Upper lobe of right lung (tissue), 1 donor: ENCODE results near the gene ARFGEF3. TPM values are rescaled to one million over a fixed set of nuclear protein-coding genes. Genes with fewer than 3 reads are reported as not detected.

Source experiments
- ATAC-seq: fragments of 200-7000 bp; cut with Tn5 transposase; one replicate; pipeline ENCODE4 v1.9.1; 2020; ENCODE audit warnings: mild to moderate bottlenecking, moderate library complexity
- DNase-seq: peaks from one replicate; pipeline ENCODE4 v3.0.0-alpha.2; 2020
- H3K27ac ChIP-seq: fragments of 200-600 bp; one replicate; pipeline ENCODE4 v1.8.0; 2022
- H3K27me3 ChIP-seq: fragments of 200-600 bp; one replicate; pipeline ENCODE4 v1.8.0; 2022; ENCODE audit warnings: mild to moderate bottlenecking
- H3K36me3 ChIP-seq: fragments of 200-600 bp; one replicate; pipeline ENCODE4 v1.8.0; 2022
- H3K4me1 ChIP-seq: fragments of 200-600 bp; one replicate; pipeline ENCODE4 v1.8.0; 2022
- H3K4me3 ChIP-seq: fragments of 200-600 bp; one replicate; pipeline ENCODE4 v1.8.0; 2022; ENCODE audit warnings: mild to moderate bottlenecking
- H3K9me3 ChIP-seq: fragments of 200-600 bp; one replicate; pipeline ENCODE4 v1.8.0; 2022
- CTCF ChIP-seq: fragments of 200-600 bp; IDR thresholded peaks from one replicate; pipeline ENCODE4 v1.8.0; 2022; ENCODE audit warnings: antibody characterized with exemption
- intact Hi-C: fragments of 100-400 bp; cut with DNase I; formaldehyde crosslinking; loops from one replicate; pipeline ENCODE4 v1.11.0; 2022
- total RNA-seq: library from RNA; stranded (reverse); fragmentation: NEBNext Ultra II Directional; extraction: Animal tissue kit (Norgen Biotek cat#: 25700); gene quantifications from one replicate; pipeline ENCODE4 v1.2.1, GENCODE V29; 2021
- donor health status: DM: no; HTN: yes; CAD: no; lungs with severe emphysema.

ARFGEF3 gene
- total RNA-seq, 1 donor from 2014 or later = 27.2 TPM

DNA sequence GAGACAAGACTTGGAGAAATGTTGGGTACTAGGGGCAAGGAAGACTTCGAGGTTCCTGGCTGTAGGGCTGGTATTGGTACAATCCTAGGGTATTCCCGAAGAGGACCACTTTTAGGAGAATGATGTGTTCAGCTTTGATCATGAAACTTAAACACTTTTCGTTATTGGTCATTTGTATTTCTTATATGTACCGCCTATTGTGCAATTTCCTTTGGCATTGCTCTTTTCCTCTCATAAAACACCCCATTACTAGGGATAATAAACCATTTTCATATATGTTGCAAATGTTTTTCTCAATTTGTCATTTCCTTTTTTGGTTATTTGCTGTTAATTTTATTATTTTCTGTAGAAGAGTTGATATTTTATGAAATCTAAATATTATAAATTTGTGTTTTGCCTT is 18.9 kb upstream of the ARFGEF3 start:
- intact Hi-C loops = no loop called here
- no peak overlapping the region for H3K27ac ChIP-seq
- no peaks in the 10 kb centered on the region for H3K36me3 ChIP-seq
- no peaks in the 10 kb centered on the region for H3K4me1 ChIP-seq
- DNase-seq = no peak
- no peaks in the 10 kb centered on the region for H3K27me3 ChIP-seq
- ATAC-seq = no peak
- TF ChIP-seq CTCF = no peak
- no peak overlapping the region for H3K4me3 ChIP-seq
- H3K9me3 ChIP-seq = no peaks in the 10 kb centered on the region

DNA sequence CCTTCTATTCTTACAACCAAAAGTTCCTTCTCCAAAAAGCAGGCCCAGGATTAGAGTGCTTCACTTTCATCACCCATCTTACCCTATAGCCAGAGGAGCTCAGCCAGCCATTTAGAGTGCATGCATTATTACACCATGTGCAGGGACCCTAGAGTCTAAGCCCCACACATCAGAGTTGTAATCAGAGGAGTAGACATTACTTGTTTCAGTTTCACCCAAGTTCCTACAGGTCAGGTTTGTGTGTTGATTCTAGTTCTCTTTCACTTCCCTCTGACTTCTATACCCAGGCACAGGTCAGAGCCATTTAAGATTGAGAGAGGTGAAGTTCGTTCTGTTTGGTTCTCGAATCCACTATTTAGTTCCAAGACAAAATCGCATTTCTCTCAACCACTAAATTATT is 16.3 kb upstream of the ARFGEF3 start:
- intact Hi-C loops = no loop called here
- Histone ChIP-seq H3K4me1 (no peaks in the 10 kb centered on the region), H3K9me3 (no peaks in the 10 kb centered on the region), H3K27ac (no peak overlapping the region), H3K36me3 (no peaks in the 10 kb centered on the region), H3K27me3 (no peaks in the 10 kb centered on the region), H3K4me3 (no peak overlapping the region)
- ATAC-seq = no peak
- DNase-seq = no peak
- no peak for TF ChIP-seq CTCF

GRCh38 chr6:138146544-138146943 is 15.2 kb upstream of the ARFGEF3 start:
- Histone ChIP-seq H3K4me3 (no peak overlapping the region), H3K27me3 (no peaks in the 10 kb centered on the region), H3K4me1 (no peaks in the 10 kb centered on the region), H3K36me3 (no peaks in the 10 kb centered on the region), H3K9me3 (no peaks in the 10 kb centered on the region), H3K27ac (no peak overlapping the region)
- intact Hi-C loops = no loop called here
- ATAC-seq (no peak), DNase-seq (no peak)
- no peak for TF ChIP-seq CTCF

GRCh38 chr6:138155443-138155842 is 6.3 kb upstream of the ARFGEF3 start:
- no peaks in the 10 kb centered on the region for H3K36me3 ChIP-seq
- peaks cover 6% of the 10 kb centered on the region for H3K27me3 ChIP-seq
- intact Hi-C loops = no loop called here
- ATAC-seq (no peak), DNase-seq (no peak)
- no peaks in the 10 kb centered on the region for H3K9me3 ChIP-seq
- TF ChIP-seq CTCF = no peak
- H3K4me3 ChIP-seq = no peak overlapping the region
- H3K27ac ChIP-seq = no peak overlapping the region
- no peaks in the 10 kb centered on the region for H3K4me1 ChIP-seq

GRCh38 chr6:138157986-138158638 is 3.6 kb upstream of the ARFGEF3 start:
- ATAC-seq (no peak), DNase-seq (no peak)
- intact Hi-C loops = no loop called here
- no peak for TF ChIP-seq CTCF
- peaks cover 10% of the 10 kb centered on the region for H3K27me3 ChIP-seq
- no peaks in the 10 kb centered on the region for H3K36me3 ChIP-seq
- no peaks in the 10 kb centered on the region for H3K9me3 ChIP-seq
- H3K4me1 ChIP-seq = peaks cover 14% of the 10 kb centered on the region
- H3K4me3 ChIP-seq = no peak overlapping the region
- no peak overlapping the region for H3K27ac ChIP-seq

- intact Hi-C loops = no loop called here
- DNase-seq = no peak
- H3K27ac ChIP-seq = no peak overlapping the region
- H3K27me3 ChIP-seq = peaks cover 16% of the 10 kb centered on the region
- H3K36me3 ChIP-seq = no peaks in the 10 kb centered on the region
- no peaks in the 10 kb centered on the region for H3K9me3 ChIP-seq
- no peak for ATAC-seq
- peaks cover 19% of the 10 kb centered on the region for H3K4me1 ChIP-seq
- H3K4me3 ChIP-seq = no peak overlapping the region
- TF ChIP-seq CTCF = no peak
Measured at GRCh38 chr6:138159246-138159645, 2.5 kb upstream of the ARFGEF3 start.
